D721Med (cell line): ENCODE results near the gene REEP3.
A peak's percentile ranks its signal among the peaks of the same experiment; 100 is the strongest.

Source experiments
- DNase-seq: peaks from one replicate; pipeline ENCODE4 v3.0.0; 2011; ENCODE audit warnings: low spot score; ENCODE audit not compliant: insufficient read length
- FAIRE-seq: peaks from 2 replicates; lab custom pipeline; 2011; peaks lifted over from hg19 to GRCh38; lab: Jason Lieb, UNC
- TF ChIP-seq, protein P1 (sequence below): IDR thresholded peaks from 2 replicates; pipeline ENCODE4 v1.5.1; 2012; ENCODE audit warnings: mild to moderate bottlenecking, control low read depth; ENCODE audit not compliant: insufficient read depth; ENCODE audit errors: missing control alignments

Gene REEP3

DNA sequence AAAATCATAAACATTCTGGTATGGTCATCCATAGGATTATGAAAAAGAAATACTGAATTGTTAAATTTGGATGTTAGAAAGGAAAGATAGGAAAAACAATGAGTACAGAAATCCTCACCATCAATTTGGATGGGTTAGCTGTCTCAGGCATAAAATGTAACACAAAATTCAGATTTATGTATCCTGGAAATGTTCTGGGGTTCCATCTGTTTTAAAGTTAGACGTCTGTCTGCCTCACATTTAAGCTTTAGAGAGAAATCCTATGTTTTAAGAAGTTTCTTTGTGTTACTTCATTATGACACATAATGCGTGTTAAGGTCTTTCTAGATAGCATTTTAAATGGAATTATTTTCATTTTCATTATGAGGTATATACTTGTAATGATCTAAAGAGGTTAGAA, 103.5 kb downstream of the REEP3 start:
- DNase-seq, result no peak
- TF ChIP-seq, protein P1, sequence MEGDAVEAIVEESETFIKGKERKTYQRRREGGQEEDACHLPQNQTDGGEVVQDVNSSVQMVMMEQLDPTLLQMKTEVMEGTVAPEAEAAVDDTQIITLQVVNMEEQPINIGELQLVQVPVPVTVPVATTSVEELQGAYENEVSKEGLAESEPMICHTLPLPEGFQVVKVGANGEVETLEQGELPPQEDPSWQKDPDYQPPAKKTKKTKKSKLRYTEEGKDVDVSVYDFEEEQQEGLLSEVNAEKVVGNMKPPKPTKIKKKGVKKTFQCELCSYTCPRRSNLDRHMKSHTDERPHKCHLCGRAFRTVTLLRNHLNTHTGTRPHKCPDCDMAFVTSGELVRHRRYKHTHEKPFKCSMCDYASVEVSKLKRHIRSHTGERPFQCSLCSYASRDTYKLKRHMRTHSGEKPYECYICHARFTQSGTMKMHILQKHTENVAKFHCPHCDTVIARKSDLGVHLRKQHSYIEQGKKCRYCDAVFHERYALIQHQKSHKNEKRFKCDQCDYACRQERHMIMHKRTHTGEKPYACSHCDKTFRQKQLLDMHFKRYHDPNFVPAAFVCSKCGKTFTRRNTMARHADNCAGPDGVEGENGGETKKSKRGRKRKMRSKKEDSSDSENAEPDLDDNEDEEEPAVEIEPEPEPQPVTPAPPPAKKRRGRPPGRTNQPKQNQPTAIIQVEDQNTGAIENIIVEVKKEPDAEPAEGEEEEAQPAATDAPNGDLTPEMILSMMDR, result no peak
- FAIRE-seq, result no peak

DNA sequence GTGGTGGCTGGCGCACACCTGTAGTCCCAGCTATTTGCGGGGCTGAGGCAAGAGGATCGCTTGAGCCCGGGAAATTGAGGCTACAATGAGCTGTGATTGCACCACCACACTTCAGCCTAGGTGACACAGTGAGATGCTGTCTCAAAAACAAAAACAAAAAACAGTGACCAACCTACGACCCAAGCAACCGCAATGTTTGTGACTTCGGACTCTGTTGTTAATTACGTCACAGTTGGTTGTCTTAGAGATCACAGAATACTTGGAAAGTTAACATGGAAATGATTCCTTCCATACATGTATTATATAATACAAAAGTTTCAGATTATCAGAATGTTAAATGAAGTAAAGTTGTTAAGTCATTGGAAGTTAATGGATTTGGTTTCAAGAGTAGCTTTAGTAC, 106.2 kb downstream of the REEP3 start:
- FAIRE-seq, result no peak
- TF ChIP-seq, protein P1, result no peak
- DNase-seq, result no peak

DNA sequence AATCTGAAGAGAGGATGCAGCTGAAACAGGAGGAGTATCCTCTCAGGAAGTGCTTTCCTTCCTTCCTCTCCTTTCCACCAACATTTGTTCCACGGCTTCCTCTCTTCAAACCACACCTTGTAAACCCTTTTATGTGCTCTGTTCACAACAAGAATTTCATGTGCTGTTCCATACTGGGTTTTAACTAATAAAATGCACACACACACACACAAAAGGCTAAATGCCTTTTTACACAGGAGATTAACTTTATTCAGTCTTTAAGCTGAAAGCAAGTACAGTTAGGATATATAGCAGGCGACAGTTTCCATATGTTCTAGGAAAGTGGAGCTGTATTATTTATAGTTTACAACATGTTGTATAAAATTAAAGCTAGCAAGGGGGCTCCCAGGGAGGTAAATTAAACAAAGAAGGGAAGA, 106.7 kb downstream of the REEP3 start:
- TF ChIP-seq, protein P1, result no peak
- DNase-seq, result no peak
- no peak for FAIRE-seq

DNA sequence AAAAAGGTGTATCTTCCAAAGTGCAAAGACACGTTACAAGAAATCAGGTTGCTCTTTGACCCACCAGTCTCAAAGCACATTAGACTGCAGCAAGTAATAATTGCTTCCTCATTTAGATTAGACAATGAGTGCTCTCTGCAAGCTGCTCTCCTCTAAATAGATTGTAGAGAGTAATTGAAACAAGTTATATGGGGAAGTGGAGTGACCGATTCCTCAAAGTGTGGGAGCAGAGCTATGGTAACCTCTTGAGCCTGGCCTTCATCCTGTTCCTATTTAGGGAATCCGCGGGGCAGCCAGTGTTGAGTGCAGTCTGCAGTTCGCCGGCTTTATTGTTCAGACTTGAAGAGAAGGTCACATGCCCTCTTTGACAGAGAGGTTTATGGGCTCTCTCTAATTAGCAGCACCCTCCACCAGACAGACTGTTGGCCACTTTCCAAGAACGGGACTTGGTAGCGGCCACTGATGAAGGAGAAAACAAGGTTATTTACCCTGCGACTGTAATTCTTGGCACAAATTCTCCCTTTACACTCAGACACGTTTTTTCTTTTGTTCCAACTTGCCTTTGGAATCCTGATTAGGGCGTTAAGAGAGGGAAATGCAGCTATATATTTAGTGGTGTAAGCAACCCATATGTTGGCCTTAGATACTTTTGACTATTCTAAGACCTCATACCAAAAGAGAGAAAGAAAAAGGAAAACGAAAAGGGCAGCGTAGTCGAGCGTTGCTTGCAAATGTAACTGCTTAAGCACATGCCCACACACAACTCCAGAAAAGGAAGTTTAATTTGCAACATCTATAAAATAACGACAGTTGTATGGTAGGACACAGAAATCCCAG, 107.5 kb downstream of the REEP3 start:
- FAIRE-seq (no peak), DNase-seq (no peak)
- TF ChIP-seq, protein P1, result no peak

DNA sequence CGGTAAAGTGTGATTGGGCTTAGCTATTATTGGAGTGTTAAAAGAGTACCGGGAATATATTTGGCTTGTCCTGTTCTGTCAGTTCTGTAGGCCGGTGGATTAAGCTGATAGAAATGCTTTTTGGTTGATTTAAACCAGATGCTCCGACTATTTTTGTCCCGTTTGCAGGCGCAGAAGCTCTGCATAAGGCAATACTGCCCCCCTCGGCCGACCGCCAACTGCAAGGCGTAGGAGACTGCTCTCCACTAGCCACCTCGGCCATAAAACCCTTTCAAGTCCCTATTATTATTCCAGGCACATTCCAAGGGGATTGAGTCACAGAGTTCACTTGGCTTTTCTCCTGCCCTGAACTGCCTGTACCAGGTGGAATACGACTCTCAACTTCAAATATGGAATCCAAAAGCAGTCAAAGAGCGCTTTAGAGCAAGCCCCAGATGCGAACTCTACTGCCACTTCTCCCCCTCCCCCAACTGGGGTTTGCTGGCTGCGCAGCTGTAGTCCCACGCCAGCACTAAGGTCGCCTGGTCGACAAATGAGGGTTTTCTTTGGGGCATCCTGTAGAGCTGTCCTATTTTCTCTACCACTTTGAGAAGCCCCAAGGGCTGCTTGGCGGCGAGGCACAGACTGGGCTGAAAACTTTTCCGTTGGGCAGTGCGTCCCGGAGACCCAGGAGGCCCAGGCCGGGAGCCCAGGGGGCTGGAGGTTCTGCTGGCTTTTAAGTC, 108.3 kb downstream of the REEP3 start:
- TF ChIP-seq, protein P1, result peak; percentile 88
- FAIRE-seq (no peak), DNase-seq (no peak)

DNA sequence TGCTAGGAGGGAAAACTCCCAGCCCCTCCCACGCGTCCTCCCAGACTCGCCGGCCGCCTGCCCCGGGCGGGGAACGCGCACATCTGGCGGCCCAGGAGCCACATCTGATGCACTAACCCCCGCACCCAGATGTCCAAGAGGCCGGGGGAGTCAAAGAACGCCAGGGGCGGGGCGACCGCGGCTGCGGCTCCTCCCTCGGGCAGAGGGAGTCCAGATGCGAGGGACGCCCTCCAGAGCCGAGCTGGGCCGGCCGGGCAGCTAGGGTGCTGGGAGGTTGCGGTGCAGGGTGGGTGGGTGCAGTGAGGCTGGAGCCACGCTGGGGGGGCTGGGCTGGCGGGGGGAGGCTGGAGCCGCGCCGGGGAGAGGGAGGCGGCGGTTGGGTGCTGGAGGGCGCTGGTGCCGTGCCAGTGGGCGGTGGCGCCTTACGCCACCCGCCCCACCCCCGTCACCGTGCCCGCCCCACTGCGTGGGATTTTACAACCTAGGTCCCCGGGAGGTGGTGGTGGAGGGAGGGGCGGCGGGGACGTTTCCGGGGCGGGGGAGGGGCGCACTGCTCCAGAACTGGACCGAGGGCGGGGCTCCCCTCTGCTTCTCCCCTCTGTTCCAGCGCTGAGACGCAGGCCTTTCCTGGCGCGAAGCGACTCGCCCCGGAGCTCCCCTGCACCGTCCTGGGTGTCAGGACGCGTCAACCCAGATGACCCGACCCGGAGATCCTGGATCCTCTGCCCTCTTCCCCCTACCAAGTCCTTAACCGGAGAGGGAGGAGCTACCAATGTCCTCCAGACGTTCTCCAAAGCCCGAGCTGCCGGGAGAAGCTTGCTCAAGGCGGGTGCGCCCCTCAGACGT, 109.1 kb downstream of the REEP3 start:
- TF ChIP-seq, protein P1, result no peak
- FAIRE-seq, result no peak

More for the DNA sequence above, 109.1 kb downstream of the REEP3 start:
- DNase-seq, result peak; percentile 40
